Spleen (tissue), 11 donors: Measurements from ENCODE around the gene SSTR4. TPM values are rescaled to one million over a fixed set of nuclear protein-coding genes. Genes with fewer than 3 reads are reported as not detected.

ENCODE experiments used
- DNase-seq: peaks from one replicate; pipeline ENCODE4 v3.0.0-alpha.2; 2020
- H3K27ac ChIP-seq, 8 donors: fragments of 200-600 bp; sonication (generic) in 7 of 8; 1 replicate in 4 of 8; 2 replicates in 4 of 8; pipeline versions ENCODE4 v1.5.0 to v1.8.0; 2016 to 2021; ENCODE audit warnings: inconsistent platforms in 4 of 8, mild to moderate bottlenecking in 4 of 8, moderate library complexity in 1 of 8
- H3K27me3 ChIP-seq, 7 donors: fragments of 200-600 bp; sonication (generic) in 6 of 7; replicated peaks in 1 of 7; 1 replicate in 4 of 7; 2 replicates in 3 of 7; pipeline versions ENCODE4 v1.5.0 to v1.8.0; 2016 to 2021; ENCODE audit warnings: inconsistent platforms in 3 of 7, mild to moderate bottlenecking in 1 of 7
- H3K36me3 ChIP-seq, 6 donors: fragments of 200-600 bp; sonication (generic) in 5 of 6; 1 replicate in 4 of 6; 2 replicates in 2 of 6; pipeline versions ENCODE4 v1.5.0 to v1.8.0; 2016 to 2021; ENCODE audit warnings: inconsistent platforms in 2 of 6
- H3K4me1 ChIP-seq, 6 donors: fragments of 200-600 bp; sonication (generic) in 5 of 6; 1 replicate in 3 of 6; 2 replicates in 3 of 6; pipeline versions ENCODE4 v1.5.0 to v1.8.0; 2016 to 2021; ENCODE audit warnings: inconsistent platforms in 3 of 6
- H3K4me3 ChIP-seq, 8 donors: fragments of 200-600 bp; sonication (generic) in 7 of 8; 1 replicate in 4 of 8; 2 replicates in 4 of 8; pipeline versions ENCODE4 v1.5.0 to v1.8.0; 2016 to 2021; ENCODE audit warnings: inconsistent platforms in 4 of 8, mild to moderate bottlenecking in 4 of 8, moderate library complexity in 2 of 8
- H3K9me3 ChIP-seq, 8 donors: fragments of 200-600 bp; sonication (generic) in 7 of 8; 1 replicate in 4 of 8; 2 replicates in 4 of 8; pipeline versions ENCODE4 v1.5.0 to v1.8.0; 2016 to 2021; ENCODE audit warnings: inconsistent platforms in 4 of 8
- POLR2A ChIP-seq, 3 donors: fragments of 450-650 bp; IDR thresholded peaks; one replicate each; pipeline ENCODE4 v1.5.1; 2017; ENCODE audit warnings: antibody characterized with exemption in 3 of 3, mild to moderate bottlenecking in 1 of 3
- POLR2AphosphoS5 ChIP-seq, 3 donors: sonication (generic); formaldehyde crosslinking; IDR thresholded peaks; one replicate each; pipeline ENCODE4 v1.5.1; 2017; ENCODE audit warnings: antibody characterized with exemption in 3 of 3
- whole genome bisulfite sequencing, 5 donors: extraction: QIAGEN DNeasy Blood & Tissue Kit in 3 of 5; methylation state at CpG; one replicate each; pipeline versions ENCODE4 v1.1.5 to v1.1.7; 2013 to 2018; 5-methylcytosine and 5-hydroxymethylcytosine counted together
- intact Hi-C: fragments of 100-400 bp; cut with DNase I; formaldehyde crosslinking; loops from one replicate; pipeline ENCODE4 v1.15.0; 2023; ENCODE audit warnings: low total_unique reads
- polyA plus RNA-seq, 3 donors: library from polyadenylated mRNA; stranded (reverse); fragments of 200-250 nt; gene quantifications; one replicate each; pipeline ENCODE4 v1.2.1, GENCODE V29; 2013
- total RNA-seq, 7 donors: library from RNA; depleted of rRNA in 3 of 7; stranded (reverse); fragments of >200 nt in 3 of 7; fragmentation: NEBNext Ultra II Directional in 4 of 7; extraction: Animal tissue kit (Norgen Biotek cat#: 25700) in 4 of 7; gene quantifications; one replicate each; pipeline versions ENCODE4 v1.1.0 to v1.2.1, GENCODE V29; 2016 to 2021
- TF ChIP-seq, protein P1 (sequence below), 11 experiments: fragments of 200-600 bp in 7 of 11; fragments of 450-650 bp in 4 of 11; sonication (generic) in 4 of 11; IDR thresholded peaks in 8 of 11; conservative IDR thresholded peaks in 3 of 11; 1 replicate in 7 of 11; 2 replicates in 4 of 11; pipeline versions ENCODE4 v1.4.0 to v1.8.0; 2016 to 2021; ENCODE audit warnings: antibody characterized with exemption in 11 of 11, inconsistent platforms in 4 of 11, mild to moderate bottlenecking in 1 of 11
- donor health status: healthy with polysubstance abuse.
- donor health status: DM: no; HTN: no; CAD: no; lungs with moderate emphysema.
- donor health status: DM: no; HTN: no; CAD: no.
- donor health status: Bipolar disorder and iron deficiency.
- donor health status: healthy.
- donor health status: DM: no; HTN: no; CAD: no.
- donor health status: DM: yes; HTN: yes; CAD: no.

Gene SSTR4
- total and polyA plus RNA-seq, 10 donors: not detected

DNA sequence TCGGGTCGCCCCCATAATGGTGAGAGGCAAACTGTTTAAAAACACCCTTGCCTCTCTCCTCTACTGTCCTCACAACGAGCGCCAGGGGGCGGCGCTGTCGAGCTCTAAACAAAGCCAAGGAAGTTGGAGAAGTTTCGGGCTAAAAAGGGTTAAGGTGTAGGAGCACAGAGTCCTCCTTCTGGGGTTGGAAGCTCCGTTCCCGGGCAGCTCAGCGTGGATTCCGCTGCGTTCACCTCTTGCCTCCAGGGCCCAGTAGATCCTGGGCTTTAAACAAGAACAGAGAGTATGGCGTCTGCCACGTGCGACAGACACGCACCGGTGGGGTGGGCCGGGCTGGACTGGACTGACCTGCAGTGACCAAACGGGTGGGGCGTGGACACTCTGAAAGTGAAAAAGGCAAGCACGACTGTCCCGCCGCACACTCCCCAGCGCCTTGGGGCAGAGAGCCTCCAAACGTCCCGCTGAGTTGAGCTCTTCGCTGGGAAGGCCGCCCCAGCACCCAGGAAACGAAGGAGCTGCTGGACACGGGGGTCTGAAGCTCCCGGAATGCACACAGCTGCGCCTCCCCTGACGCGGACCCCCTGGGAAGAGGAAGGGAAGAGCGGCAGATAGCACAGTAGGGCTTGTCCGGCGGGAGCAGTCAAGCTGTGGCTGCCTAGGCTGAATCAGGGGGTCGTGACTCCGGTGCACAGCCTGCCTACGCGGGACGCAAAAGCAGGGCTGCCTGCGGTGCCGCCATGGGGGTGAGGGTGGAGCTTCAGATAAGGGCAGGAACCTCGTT is 15.9 kb downstream of the SSTR4 start:
- Histone ChIP-seq H3K4me3 (peak overlapping the region; percentile 42 to 77 (median 57)), H3K9me3 (peaks cover 0 to 3% (median under 1%) of the 10 kb centered on the region in 8 donors), H3K4me1 (peaks cover 0 to 58% (median 39%) of the 10 kb centered on the region in 6 donors), H3K27ac (peak overlapping the region; percentile 88 to 96 (median 91)), H3K36me3 (peaks cover 0 to 6% (median 0%) of the 10 kb centered on the region in 6 donors), H3K27me3 (peaks cover 0 to 79% (median 29%) of the 10 kb centered on the region in 7 donors)
- intact Hi-C loops: loop anchor here (10.0 kb wide), 1 partner anchor 184 kb away; no protein-coding TSS in a partner anchor
- 10 to 14% (median 10%) methylated on average over 37 to 46 of the region's 46 CpGs for whole genome bisulfite sequencing, 5 donors
- peak; percentile 91 for DNase-seq
- TF ChIP-seq, protein P1, sequence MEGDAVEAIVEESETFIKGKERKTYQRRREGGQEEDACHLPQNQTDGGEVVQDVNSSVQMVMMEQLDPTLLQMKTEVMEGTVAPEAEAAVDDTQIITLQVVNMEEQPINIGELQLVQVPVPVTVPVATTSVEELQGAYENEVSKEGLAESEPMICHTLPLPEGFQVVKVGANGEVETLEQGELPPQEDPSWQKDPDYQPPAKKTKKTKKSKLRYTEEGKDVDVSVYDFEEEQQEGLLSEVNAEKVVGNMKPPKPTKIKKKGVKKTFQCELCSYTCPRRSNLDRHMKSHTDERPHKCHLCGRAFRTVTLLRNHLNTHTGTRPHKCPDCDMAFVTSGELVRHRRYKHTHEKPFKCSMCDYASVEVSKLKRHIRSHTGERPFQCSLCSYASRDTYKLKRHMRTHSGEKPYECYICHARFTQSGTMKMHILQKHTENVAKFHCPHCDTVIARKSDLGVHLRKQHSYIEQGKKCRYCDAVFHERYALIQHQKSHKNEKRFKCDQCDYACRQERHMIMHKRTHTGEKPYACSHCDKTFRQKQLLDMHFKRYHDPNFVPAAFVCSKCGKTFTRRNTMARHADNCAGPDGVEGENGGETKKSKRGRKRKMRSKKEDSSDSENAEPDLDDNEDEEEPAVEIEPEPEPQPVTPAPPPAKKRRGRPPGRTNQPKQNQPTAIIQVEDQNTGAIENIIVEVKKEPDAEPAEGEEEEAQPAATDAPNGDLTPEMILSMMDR (IDR thresholded peaks at IDR 0.05 in 8 of 11, conservative IDR thresholded peaks at IDR 0.05 in 3 of 11): peak; percentile 16 to 83 (median 68)
- TF ChIP-seq POLR2A (IDR thresholded peaks at IDR 0.05) (peak in 1 of 3 donors; percentile 19), POLR2AphosphoS5 (IDR thresholded peaks at IDR 0.05) (peak; percentile 39 to 68 (median 60))

DNA sequence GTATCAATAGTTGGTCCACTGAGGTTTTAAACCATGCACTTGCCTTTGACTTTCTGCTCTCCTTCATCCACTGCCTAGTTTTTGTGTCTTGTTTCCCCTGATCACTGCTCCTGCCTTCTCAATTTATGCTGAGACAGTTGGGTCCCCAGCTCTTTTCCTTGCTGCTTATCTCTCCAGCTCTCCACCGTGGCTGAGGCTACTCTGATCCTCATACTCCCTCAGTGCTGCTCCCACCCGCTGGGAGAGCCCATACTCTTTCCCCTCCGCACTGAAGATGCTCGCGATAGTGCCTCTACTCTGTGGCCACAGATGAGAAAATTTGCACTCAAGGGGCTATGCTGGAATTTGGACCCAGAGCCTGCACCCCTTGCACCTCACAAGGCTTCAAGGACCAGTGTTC is 17.8 kb downstream of the SSTR4 start:
- WGBS, 5 donors: 89 to 95% (median 91%) methylated on average over 5 of the region's 5 CpGs
- intact Hi-C loops: loop anchor here (10.0 kb wide), 1 partner anchor 182 kb away; no protein-coding TSS in a partner anchor
- DNase-seq: no peak

DNA sequence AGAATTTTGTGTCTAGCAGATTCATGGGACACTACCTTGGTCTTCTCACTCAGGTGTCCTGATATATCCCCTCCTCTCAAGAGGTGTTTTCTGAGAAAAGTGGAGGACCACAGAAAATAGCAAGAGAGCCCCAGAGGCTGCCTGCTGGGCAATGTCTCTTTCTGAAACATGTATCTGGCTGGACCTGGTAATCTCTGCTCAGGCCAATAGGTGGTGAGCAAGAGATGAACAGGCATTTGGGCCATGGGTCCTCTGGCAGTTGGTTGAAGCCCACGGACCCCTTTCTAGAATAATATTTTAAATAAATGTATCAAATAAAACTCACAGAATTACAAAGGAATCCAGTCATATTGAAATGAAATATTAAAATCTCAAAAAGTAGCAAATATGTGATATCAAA is 23.1 kb downstream of the SSTR4 start:
- H3K9me3 ChIP-seq: peaks cover 0 to 18% (median 13%) of the 10 kb centered on the region in 8 donors
- DNase-seq: no peak
- TF ChIP-seq, protein P1 (IDR thresholded peaks at IDR 0.05 in 8 of 11, conservative IDR thresholded peaks at IDR 0.05 in 3 of 11): no peak
- TF ChIP-seq POLR2AphosphoS5 (IDR thresholded peaks at IDR 0.05) (no peak), POLR2A (IDR thresholded peaks at IDR 0.05) (no peak)
- 61 to 87% (median 79%) methylated on average over 1 of the region's 1 CpG for WGBS, 5 donors
- no peak overlapping the region for H3K4me3 ChIP-seq
- H3K27me3 ChIP-seq: peaks cover 0 to 14% (median 0%) of the 10 kb centered on the region in 7 donors
- peaks cover 5 to 29% (median 18%) of the 10 kb centered on the region in 6 donors for H3K4me1 ChIP-seq
- intact Hi-C loops: loop anchor here (10.0 kb wide), 1 partner anchor 177 kb away; no protein-coding TSS in a partner anchor
- H3K27ac ChIP-seq: no peak overlapping the region
- H3K36me3 ChIP-seq: no peaks in the 10 kb centered on the region

More for the DNA sequence above, 17.8 kb downstream of the SSTR4 start:
- peaks cover 0 to 42% (median 29%) of the 10 kb centered on the region in 6 donors for H3K4me1 ChIP-seq
- H3K4me3 ChIP-seq: no peak overlapping the region
- no peaks in the 10 kb centered on the region for H3K36me3 ChIP-seq
- no peak for TF ChIP-seq POLR2A (IDR thresholded peaks at IDR 0.05)
- H3K27me3 ChIP-seq: peaks cover 0 to 61% (median 24%) of the 10 kb centered on the region in 7 donors
- H3K9me3 ChIP-seq: peaks cover 0 to 18% (median 13%) of the 10 kb centered on the region in 8 donors
- H3K27ac ChIP-seq: no peak overlapping the region

DNA sequence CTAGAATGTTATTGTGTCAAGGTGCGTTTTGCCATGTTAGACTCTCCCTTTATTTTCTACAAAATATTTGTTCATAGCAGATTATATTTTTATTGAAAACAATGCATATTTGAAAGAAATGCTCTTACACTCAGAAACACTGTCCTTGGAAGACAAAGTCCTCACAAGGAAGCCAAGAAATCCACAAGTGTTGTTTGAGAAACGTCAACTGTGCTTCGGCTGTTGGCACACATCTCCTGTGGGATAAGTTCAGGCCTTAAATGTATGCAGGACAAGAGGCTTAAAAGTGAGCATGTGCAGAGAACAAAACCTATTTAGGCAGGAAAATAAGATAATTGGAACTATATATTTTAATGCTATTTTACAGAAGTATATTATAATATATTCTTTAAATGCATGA is 23.9 kb downstream of the SSTR4 start:
- intact Hi-C loops: loop anchor here (10.0 kb wide), 1 partner anchor 176 kb away; no protein-coding TSS in a partner anchor
- TF ChIP-seq POLR2AphosphoS5 (IDR thresholded peaks at IDR 0.05): no peak
- TF ChIP-seq POLR2A (IDR thresholded peaks at IDR 0.05): no peak
- TF ChIP-seq, protein P1 (IDR thresholded peaks at IDR 0.05 in 8 of 11, conservative IDR thresholded peaks at IDR 0.05 in 3 of 11): no peak
- no peaks in the 10 kb centered on the region for H3K36me3 ChIP-seq
- no peak overlapping the region for H3K27ac ChIP-seq
- H3K4me3 ChIP-seq: no peak overlapping the region
- H3K27me3 ChIP-seq: peaks cover 0 to 6% (median 0%) of the 10 kb centered on the region in 7 donors
- DNase-seq: no peak
- WGBS, 5 donors: 86 to 91% (median 90%) methylated on average over 3 of the region's 3 CpGs
- H3K4me1 ChIP-seq: peaks cover 5 to 29% (median 18%) of the 10 kb centered on the region in 6 donors
- H3K9me3 ChIP-seq: peaks cover 0 to 18% (median 13%) of the 10 kb centered on the region in 8 donors
